Loucy (cell line): Measurements from ENCODE around the gene PPM1G.

Source experiments
- H2AFZ ChIP-seq: fragments of 200-600 bp; sonication (generic); 2 replicates; pipeline ENCODE4 v1.6.0; 2016; ENCODE audit warnings: antibody characterized with exemption, mild to moderate bottlenecking, low read length, moderate library complexity
- H3F3A ChIP-seq: fragments of 200-600 bp; 2 replicates; pipeline ENCODE4 v1.6.0; 2016; ENCODE audit warnings: antibody characterized with exemption, low read depth, mild to moderate bottlenecking
- H3K27me3 ChIP-seq: fragments of 200-600 bp; sonication (generic); 2 replicates; pipeline ENCODE4 v1.6.1; 2014; ENCODE audit warnings: low read length, mild to moderate bottlenecking; ENCODE audit not compliant: insufficient read depth, poor library complexity, severe bottlenecking
- H3K36me3 ChIP-seq: fragments of 200-600 bp; sonication (generic); 2 replicates; pipeline ENCODE4 v1.6.1; 2016; ENCODE audit warnings: low read length; ENCODE audit not compliant: insufficient read depth
- H3K4me1 ChIP-seq: fragments of 200-600 bp; sonication (generic); 2 replicates; pipeline ENCODE4 v1.5.1; 2014; ENCODE audit warnings: low read length, mild to moderate bottlenecking; ENCODE audit not compliant: insufficient read depth, poor library complexity, severe bottlenecking
- H3K4me2 ChIP-seq: fragments of 200-600 bp; sonication (generic); 2 replicates; pipeline ENCODE4 v1.6.0; 2014; ENCODE audit warnings: antibody characterized with exemption, low read length, low read depth, mild to moderate bottlenecking; ENCODE audit not compliant: poor library complexity, severe bottlenecking
- H3K4me3 ChIP-seq: fragments of 200-600 bp; sonication (generic); 2 replicates; pipeline ENCODE4 v1.5.1; 2014; ENCODE audit warnings: low read length, mild to moderate bottlenecking, mixed read lengths; ENCODE audit not compliant: poor library complexity, severe bottlenecking
- H3K79me2 ChIP-seq: fragments of 200-600 bp; sonication (generic); 2 replicates; pipeline ENCODE4 v1.6.1; 2014; ENCODE audit warnings: low read length; ENCODE audit not compliant: insufficient read depth
- H3K9ac ChIP-seq: fragments of 200-600 bp; sonication (generic); 2 replicates; pipeline ENCODE4 v1.6.0; 2014; ENCODE audit warnings: mild to moderate bottlenecking, low read depth, low read length, moderate library complexity; ENCODE audit not compliant: poor library complexity, severe bottlenecking
- H3K9me2 ChIP-seq: fragments of 200-600 bp; sonication (generic); replicated peaks from 2 replicates; pipeline ENCODE4 v1.6.1; 2016; ENCODE audit warnings: low read depth, low read length, mixed read lengths
- H3K9me3 ChIP-seq: fragments of 200-600 bp; sonication (generic); 2 replicates; pipeline ENCODE4 v1.6.1; 2014; ENCODE audit warnings: mild to moderate bottlenecking, antibody characterized with exemption, low read length, low read depth; ENCODE audit not compliant: insufficient read depth
- H4K20me1 ChIP-seq: fragments of 200-600 bp; sonication (generic); 2 replicates; pipeline ENCODE4 v1.6.0; 2014; ENCODE audit warnings: antibody characterized with exemption, low read length, mild to moderate bottlenecking; ENCODE audit not compliant: insufficient read depth, poor library complexity, severe bottlenecking
- CTCF ChIP-seq: fragments of 200-600 bp; sonication (generic); conservative IDR thresholded peaks from 2 replicates; pipeline ENCODE4 v1.5.1; 2014; ENCODE audit warnings: mild to moderate bottlenecking, antibody characterized with exemption, low read length
- EZH2phosphoT487 ChIP-seq: fragments of 200-600 bp; IDR thresholded peaks from 2 replicates; pipeline ENCODE4 v1.6.1; 2018; ENCODE audit warnings: antibody characterized with exemption, mild to moderate bottlenecking, moderate library complexity, borderline replicate concordance

The PPM1G gene

GRCh38 chr2:27370026-27370815 is 39.2 kb downstream of the PPM1G start, which contains the start of the genes EIF2B4 and SNX17:
EIF2B4 (minus strand) TSS chr2:27370338; CDS start chr2:27370314, 24 bp downstream.
SNX17 (plus strand) TSS chr2:27370616; CDS start chr2:27370744, 128 bp downstream.
- Histone ChIP-seq H3F3A (no peaks in the 10 kb centered on the region), H3K4me3 (peak within 1 kb of the TSS; percentile 96), H2AFZ (peak within 1 kb of the TSS; percentile 91), H3K9ac (peak within 1 kb of the TSS; percentile 95), H3K9me2 (no peaks in the 10 kb centered on the region), H3K79me2 (peaks cover 54% of the 10 kb centered on the region), H3K36me3 (peaks cover 23% of the 10 kb centered on the region; the same call in 1 of the 2 replicates), H3K4me1 (peaks cover 34% of the 10 kb centered on the region), H3K27me3 (no peaks in the 10 kb centered on the region), H3K9me3 (no peaks in the 10 kb centered on the region), H3K4me2 (peak within 1 kb of the TSS; percentile 100), H4K20me1 (peaks cover 18% of the 10 kb centered on the region)
- no peak for TF ChIP-seq EZH2phosphoT487
- TF ChIP-seq CTCF: peak; percentile 68

GRCh38 chr2:27369471-27370025 is 39.8 kb downstream of the PPM1G start:
- H3K27me3 ChIP-seq: no peaks in the 10 kb centered on the region
- peaks cover 18% of the 10 kb centered on the region for H4K20me1 ChIP-seq
- H3K9ac ChIP-seq: peak overlapping the region; percentile 95
- peaks cover 18% of the 10 kb centered on the region; the same call in 1 of the 2 replicates for H3K36me3 ChIP-seq
- peaks cover 34% of the 10 kb centered on the region for H3K4me1 ChIP-seq
- H3K4me2 ChIP-seq: peak overlapping the region; percentile 100
- H3K9me2 ChIP-seq: no peaks in the 10 kb centered on the region
- H3F3A ChIP-seq: no peaks in the 10 kb centered on the region
- TF ChIP-seq EZH2phosphoT487 (no peak), CTCF (no peak)
- H3K9me3 ChIP-seq: no peaks in the 10 kb centered on the region
- peak overlapping the region; percentile 91 for H2AFZ ChIP-seq
- H3K79me2 ChIP-seq: peaks cover 54% of the 10 kb centered on the region
- peak overlapping the region; percentile 96 for H3K4me3 ChIP-seq

GRCh38 chr2:27363933-27364332 is 45.5 kb downstream of the PPM1G start:
- peaks cover 3% of the 10 kb centered on the region for H4K20me1 ChIP-seq
- peaks cover 24% of the 10 kb centered on the region; the same call in 1 of the 2 replicates for H3K36me3 ChIP-seq
- peaks cover 15% of the 10 kb centered on the region for H3K79me2 ChIP-seq
- no peaks in the 10 kb centered on the region for H3F3A ChIP-seq
- TF ChIP-seq EZH2phosphoT487: no peak
- no peak for TF ChIP-seq CTCF
- peaks cover 8% of the 10 kb centered on the region for H3K4me1 ChIP-seq
- no peak overlapping the region for H3K9ac ChIP-seq
- H3K4me2 ChIP-seq: no peak overlapping the region
- no peaks in the 10 kb centered on the region for H3K9me3 ChIP-seq
- H3K4me3 ChIP-seq: no peak overlapping the region
- no peak overlapping the region for H2AFZ ChIP-seq
- H3K9me2 ChIP-seq: no peaks in the 10 kb centered on the region
- H3K27me3 ChIP-seq: no peaks in the 10 kb centered on the region
